Endothelial cell of umbilical vein (primary cell): ENCODE data around the gene EIF4E.
A peak's percentile ranks its signal among the peaks of the same experiment; 100 is the strongest.

Source experiments
- CTCF ChIP-seq, 2 donors: IDR thresholded peaks; 1 replicate in 1 of 2; 2 replicates in 1 of 2; pipeline ENCODE4 v1.5.1; 2011; ENCODE audit warnings: low read length in 2 of 2, mild to moderate bottlenecking in 2 of 2, moderate library complexity in 2 of 2, control low read depth in 1 of 2, inconsistent platforms in 1 of 2, low read depth in 1 of 2; ENCODE audit not compliant: insufficient read depth in 1 of 2; ENCODE audit errors: extremely low read depth in 1 of 2
- EZH2 ChIP-seq: IDR thresholded peaks from 2 replicates; pipeline ENCODE4 v1.6.1; 2012; ENCODE audit warnings: borderline replicate concordance, low read depth, mild to moderate bottlenecking, moderate library complexity, low read length, inconsistent platforms; ENCODE audit not compliant: severe bottlenecking
- MAX ChIP-seq: IDR thresholded peaks from 2 replicates; pipeline ENCODE4 v1.6.1; 2011; ENCODE audit not compliant: insufficient read depth, insufficient read length
- POLR2AphosphoS5 ChIP-seq: IDR thresholded peaks from 2 replicates; pipeline ENCODE4 v1.6.1; 2012; ENCODE audit warnings: low read depth, mild to moderate bottlenecking, control low read depth, low read length, moderate library complexity; ENCODE audit not compliant: insufficient read depth

GRCh38 chr4:98939892-98940298 lies 11.0 kb upstream of the EIF4E start:
- TF ChIP-seq CTCF (IDR thresholded peaks at IDR 0.05; ENCODE audit: extremely low read depth in 1 of 2, insufficient read depth in 1 of 2, low read depth in 1 of 2, low read length in 2 of 2): peak; percentile 58 to 64
- no peak for TF ChIP-seq EZH2
- no peak for TF ChIP-seq POLR2AphosphoS5
- TF ChIP-seq MAX: no peak
